ENCODE results near the gene KCNAB1. TPM values are rescaled to one million over a fixed set of nuclear protein-coding genes. Genes with fewer than 3 reads are reported as not detected.

Gene KCNAB1
- total and polyA plus RNA-seq, 4 donors = 8.9 to 45.8 (median 17.8) TPM

GRCh38 chr3:156251424-156251823, 131.0 kb downstream of the KCNAB1 start:
- no peak overlapping the region for H3K27ac ChIP-seq (ENCODE audit: low read depth in 1 of 2, low read length in 2 of 2)
- no peaks in the 10 kb centered on the region for H3K9me3 ChIP-seq (ENCODE audit: control insufficient read depth, low read length)
- DNase-seq (no peak), ATAC-seq (ENCODE audit: low FRiP score) (no peak)
- peaks cover 0 to 11% of the 10 kb centered on the region in 2 donors for H3K4me1 ChIP-seq (ENCODE audit: control insufficient read depth in 1 of 2, insufficient read depth in 2 of 2, low read length in 2 of 2)
- H3K27me3 ChIP-seq (ENCODE audit: control insufficient read depth in 1 of 2, insufficient read depth in 2 of 2, low read length in 1 of 2) = no peaks in the 10 kb centered on the region
- intact Hi-C loops (cut with DNase I) = no loop called here
- H3K4me3 ChIP-seq (ENCODE audit: low read length in 2 of 2) = no peak overlapping the region
- WGBS, 2 donors = 91 to 94% methylated on average over 4 of the region's 4 CpGs
- H3K36me3 ChIP-seq (ENCODE audit: control insufficient read depth in 1 of 2, insufficient read depth in 2 of 2, low read length in 1 of 2) = peaks cover 0 to 3% of the 10 kb centered on the region in 2 donors

DNA sequence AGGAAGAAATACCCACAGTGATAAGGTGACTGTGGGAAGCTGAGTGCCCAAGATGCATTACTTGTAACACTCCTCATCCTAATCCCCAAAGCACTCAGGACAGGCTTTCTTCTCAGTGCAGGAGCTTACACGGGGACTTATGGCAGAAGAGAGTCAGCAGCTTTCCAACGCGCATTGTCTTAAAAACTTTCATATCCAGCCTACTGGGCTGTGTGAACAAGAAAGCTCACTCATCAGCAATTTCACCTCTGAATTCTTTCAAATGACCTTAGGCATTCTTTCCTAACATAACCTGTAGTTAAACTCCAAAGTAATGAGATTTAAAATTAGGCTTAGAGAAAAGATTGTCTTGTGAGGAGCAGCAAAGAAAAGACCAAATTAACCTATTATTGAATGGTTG, 132.3 kb downstream of the KCNAB1 start:
- Histone ChIP-seq H3K4me3 (ENCODE audit: low read length in 2 of 2) (no peak overlapping the region), H3K36me3 (ENCODE audit: control insufficient read depth in 1 of 2, insufficient read depth in 2 of 2, low read length in 1 of 2) (peaks cover 0 to 3% of the 10 kb centered on the region in 2 donors), H3K27me3 (ENCODE audit: control insufficient read depth in 1 of 2, insufficient read depth in 2 of 2, low read length in 1 of 2) (no peaks in the 10 kb centered on the region), H3K27ac (ENCODE audit: low read depth in 1 of 2, low read length in 2 of 2) (no peak overlapping the region), H3K9me3 (ENCODE audit: control insufficient read depth, low read length) (no peaks in the 10 kb centered on the region), H3K4me1 (ENCODE audit: control insufficient read depth in 1 of 2, insufficient read depth in 2 of 2, low read length in 2 of 2) (peaks cover 0 to 11% of the 10 kb centered on the region in 2 donors)
- intact Hi-C loops (cut with DNase I) = no loop called here
- WGBS, 2 donors = 93% methylated on average over 3 of the region's 3 CpGs
- DNase-seq (no peak), ATAC-seq (ENCODE audit: low FRiP score) (no peak)

DNA sequence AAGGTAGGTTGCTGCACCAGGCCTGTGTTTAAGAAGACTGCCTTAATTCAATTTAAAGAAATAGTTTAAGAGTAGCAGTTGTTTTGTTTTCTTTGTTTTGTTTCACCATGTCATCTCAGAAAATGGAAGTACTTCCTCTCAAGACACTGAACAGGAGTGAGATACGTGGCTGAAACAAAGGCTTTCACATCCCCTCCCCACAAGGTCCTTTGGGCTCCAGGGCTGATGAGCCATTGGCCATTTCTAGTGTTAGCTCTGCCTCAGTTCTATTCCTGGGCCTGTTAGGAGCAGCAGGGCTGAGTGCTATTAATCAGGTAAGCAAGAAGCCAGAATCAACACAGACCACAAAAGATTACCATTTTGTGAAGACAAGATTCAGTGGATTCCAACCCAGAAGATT, 132.8 kb downstream of the KCNAB1 start:
- peaks cover 0 to 3% of the 10 kb centered on the region in 2 donors for H3K36me3 ChIP-seq (ENCODE audit: control insufficient read depth in 1 of 2, insufficient read depth in 2 of 2, low read length in 1 of 2)
- no peak for DNase-seq
- intact Hi-C loops (cut with DNase I) = no loop called here
- 91 to 96% methylated on average over 1 of the region's 1 CpG for WGBS, 2 donors
- H3K4me1 ChIP-seq (ENCODE audit: control insufficient read depth in 1 of 2, insufficient read depth in 2 of 2, low read length in 2 of 2) = peaks cover 0 to 11% of the 10 kb centered on the region in 2 donors
- ATAC-seq (ENCODE audit: low FRiP score) = no peak
- H3K9me3 ChIP-seq (ENCODE audit: control insufficient read depth, low read length) = no peaks in the 10 kb centered on the region
- H3K27ac ChIP-seq (ENCODE audit: low read depth in 1 of 2, low read length in 2 of 2) = no peak overlapping the region
- H3K27me3 ChIP-seq (ENCODE audit: control insufficient read depth in 1 of 2, insufficient read depth in 2 of 2, low read length in 1 of 2) = no peaks in the 10 kb centered on the region
- no peak overlapping the region for H3K4me3 ChIP-seq (ENCODE audit: low read length in 2 of 2)

GRCh38 chr3:156256256-156256655, 135.9 kb downstream of the KCNAB1 start:
- ATAC-seq (ENCODE audit: low FRiP score) (no peak), DNase-seq (no peak)
- no peaks in the 10 kb centered on the region for H3K27me3 ChIP-seq (ENCODE audit: control insufficient read depth in 1 of 2, insufficient read depth in 2 of 2, low read length in 1 of 2)
- 74 to 80% methylated on average over 4 of the region's 4 CpGs for WGBS, 2 donors
- no peaks in the 10 kb centered on the region for H3K9me3 ChIP-seq (ENCODE audit: control insufficient read depth, low read length)
- H3K36me3 ChIP-seq (ENCODE audit: control insufficient read depth in 1 of 2, insufficient read depth in 2 of 2, low read length in 1 of 2) = no peaks in the 10 kb centered on the region
- no peak overlapping the region for H3K27ac ChIP-seq (ENCODE audit: low read depth in 1 of 2, low read length in 2 of 2)
- no peak overlapping the region for H3K4me3 ChIP-seq (ENCODE audit: low read length in 2 of 2)
- peaks cover 0 to 8% of the 10 kb centered on the region in 2 donors for H3K4me1 ChIP-seq (ENCODE audit: control insufficient read depth in 1 of 2, insufficient read depth in 2 of 2, low read length in 2 of 2)
- intact Hi-C loops (cut with DNase I) = no loop called here

DNA sequence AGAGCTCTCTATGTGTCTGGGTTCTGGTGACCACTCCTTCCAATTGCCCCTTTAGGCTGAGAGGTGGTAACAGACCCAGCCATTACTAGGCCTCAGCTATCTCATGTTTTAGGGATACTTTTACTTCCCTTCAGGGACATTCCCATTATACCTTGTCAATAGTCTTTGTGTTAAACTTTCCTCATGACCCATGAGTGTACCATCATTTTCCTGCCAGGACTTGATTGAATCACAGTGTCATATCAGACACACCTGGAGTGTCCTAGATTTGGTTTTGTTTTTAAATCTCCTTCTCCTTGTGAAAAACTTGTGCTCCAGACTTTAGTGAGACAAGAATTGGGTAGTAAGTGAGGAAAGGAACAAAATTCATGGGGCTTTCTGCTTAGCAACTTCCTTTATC, 136.6 kb downstream of the KCNAB1 start:
- no peaks in the 10 kb centered on the region for H3K36me3 ChIP-seq (ENCODE audit: control insufficient read depth in 1 of 2, insufficient read depth in 2 of 2, low read length in 1 of 2)
- ATAC-seq (ENCODE audit: low FRiP score) (no peak), DNase-seq (no peak)
- H3K27me3 ChIP-seq (ENCODE audit: control insufficient read depth in 1 of 2, insufficient read depth in 2 of 2, low read length in 1 of 2) = no peaks in the 10 kb centered on the region
- H3K4me3 ChIP-seq (ENCODE audit: low read length in 2 of 2) = no peak overlapping the region
- intact Hi-C loops (cut with DNase I) = no loop called here
- H3K4me1 ChIP-seq (ENCODE audit: control insufficient read depth in 1 of 2, insufficient read depth in 2 of 2, low read length in 2 of 2) = peaks cover 0 to 8% of the 10 kb centered on the region in 2 donors
- no peaks in the 10 kb centered on the region for H3K9me3 ChIP-seq (ENCODE audit: control insufficient read depth, low read length)
- H3K27ac ChIP-seq (ENCODE audit: low read depth in 1 of 2, low read length in 2 of 2) = no peak overlapping the region

DNA sequence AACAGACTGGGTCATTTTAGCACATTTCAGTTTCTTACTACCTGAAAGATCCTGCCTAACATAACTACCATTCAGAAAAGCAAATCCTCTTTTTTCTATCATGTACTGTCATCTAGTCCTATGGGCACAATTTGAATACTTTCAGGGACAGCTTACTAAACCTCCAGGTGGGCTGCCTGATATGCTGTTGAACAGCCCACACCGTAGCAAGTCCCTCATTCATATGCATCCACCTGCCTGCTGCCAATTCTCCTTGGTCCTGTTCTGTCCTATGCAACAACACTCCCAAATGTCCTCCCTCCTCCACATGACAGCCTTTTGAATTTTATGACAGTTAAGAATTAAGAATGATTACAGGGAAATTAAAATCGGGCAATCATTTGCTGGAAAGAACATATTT, 137.9 kb downstream of the KCNAB1 start:
- Histone ChIP-seq H3K4me3 (ENCODE audit: low read length in 2 of 2) (no peak overlapping the region), H3K27me3 (ENCODE audit: control insufficient read depth in 1 of 2, insufficient read depth in 2 of 2, low read length in 1 of 2) (no peaks in the 10 kb centered on the region), H3K9me3 (ENCODE audit: control insufficient read depth, low read length) (no peaks in the 10 kb centered on the region), H3K36me3 (ENCODE audit: control insufficient read depth in 1 of 2, insufficient read depth in 2 of 2, low read length in 1 of 2) (no peaks in the 10 kb centered on the region), H3K27ac (ENCODE audit: low read depth in 1 of 2, low read length in 2 of 2) (no peak overlapping the region), H3K4me1 (ENCODE audit: control insufficient read depth in 1 of 2, insufficient read depth in 2 of 2, low read length in 2 of 2) (peaks cover 0 to 8% of the 10 kb centered on the region in 2 donors)
- WGBS, 2 donors = 91 to 94% methylated on average over 2 of the region's 2 CpGs
- ATAC-seq (ENCODE audit: low FRiP score) = no peak
- intact Hi-C loops (cut with DNase I) = no loop called here
- DNase-seq = no peak

DNA sequence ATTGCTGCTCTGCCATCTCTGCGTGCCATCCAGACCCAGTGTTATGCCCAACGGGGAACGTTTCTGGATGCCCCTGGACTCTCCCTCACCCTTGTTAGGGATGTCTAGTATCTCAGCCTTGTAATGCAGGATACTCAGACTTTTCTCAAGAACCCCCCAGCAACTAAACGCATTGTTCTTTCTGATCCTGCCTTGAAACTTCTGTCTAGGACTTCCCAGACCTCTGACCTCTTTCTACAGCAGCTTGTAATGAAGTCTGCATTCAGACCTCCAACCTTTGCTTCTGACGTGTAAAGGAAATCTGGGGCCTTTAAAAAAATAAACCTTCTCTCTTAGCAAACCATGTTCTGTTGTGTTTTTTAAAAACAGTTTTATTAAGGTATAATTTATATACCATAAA, 139.5 kb downstream of the KCNAB1 start:
- ATAC-seq (ENCODE audit: low FRiP score) (no peak), DNase-seq (no peak)
- intact Hi-C loops (cut with DNase I) = no loop called here
- no peak overlapping the region for H3K4me3 ChIP-seq (ENCODE audit: low read length in 2 of 2)
- H3K36me3 ChIP-seq (ENCODE audit: control insufficient read depth in 1 of 2, insufficient read depth in 2 of 2, low read length in 1 of 2) = no peaks in the 10 kb centered on the region
- 62 to 66% methylated on average over 5 of the region's 5 CpGs for WGBS, 2 donors
- peaks cover 0 to 3% of the 10 kb centered on the region in 2 donors for H3K4me1 ChIP-seq (ENCODE audit: control insufficient read depth in 1 of 2, insufficient read depth in 2 of 2, low read length in 2 of 2)
- H3K27me3 ChIP-seq (ENCODE audit: control insufficient read depth in 1 of 2, insufficient read depth in 2 of 2, low read length in 1 of 2) = no peaks in the 10 kb centered on the region
- no peaks in the 10 kb centered on the region for H3K9me3 ChIP-seq (ENCODE audit: control insufficient read depth, low read length)
- H3K27ac ChIP-seq (ENCODE audit: low read depth in 1 of 2, low read length in 2 of 2) = no peak overlapping the region

DNA sequence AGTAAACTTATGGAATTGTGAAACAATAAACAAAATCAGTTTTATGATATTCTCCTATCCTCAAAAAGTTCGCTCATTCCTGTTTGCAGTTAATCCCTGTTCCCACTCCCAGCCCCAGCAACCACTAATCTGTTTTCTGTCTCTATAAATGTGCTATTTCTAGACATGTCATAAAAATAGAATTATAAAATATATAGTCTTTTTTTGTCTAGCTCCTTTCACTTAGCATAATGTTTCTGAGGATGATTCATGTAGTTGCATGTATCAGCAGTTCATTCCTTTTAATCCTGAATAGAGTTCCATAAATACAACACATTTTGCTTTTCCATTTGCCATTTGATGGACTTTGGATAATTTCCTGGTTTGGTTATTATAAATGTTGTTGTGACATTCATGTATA, 140.0 kb downstream of the KCNAB1 start:
- Histone ChIP-seq H3K4me3 (ENCODE audit: low read length in 2 of 2) (no peak overlapping the region), H3K4me1 (ENCODE audit: control insufficient read depth in 1 of 2, insufficient read depth in 2 of 2, low read length in 2 of 2) (peaks cover 0 to 3% of the 10 kb centered on the region in 2 donors), H3K9me3 (ENCODE audit: control insufficient read depth, low read length) (no peaks in the 10 kb centered on the region), H3K27me3 (ENCODE audit: control insufficient read depth in 1 of 2, insufficient read depth in 2 of 2, low read length in 1 of 2) (no peaks in the 10 kb centered on the region), H3K27ac (ENCODE audit: low read depth in 1 of 2, low read length in 2 of 2) (no peak overlapping the region), H3K36me3 (ENCODE audit: control insufficient read depth in 1 of 2, insufficient read depth in 2 of 2, low read length in 1 of 2) (no peaks in the 10 kb centered on the region)
- 74 to 80% methylated on average over 1 of the region's 1 CpG for WGBS, 2 donors
- ATAC-seq (ENCODE audit: low FRiP score) = no peak
- intact Hi-C loops (cut with DNase I) = no loop called here
- DNase-seq = no peak

DNA sequence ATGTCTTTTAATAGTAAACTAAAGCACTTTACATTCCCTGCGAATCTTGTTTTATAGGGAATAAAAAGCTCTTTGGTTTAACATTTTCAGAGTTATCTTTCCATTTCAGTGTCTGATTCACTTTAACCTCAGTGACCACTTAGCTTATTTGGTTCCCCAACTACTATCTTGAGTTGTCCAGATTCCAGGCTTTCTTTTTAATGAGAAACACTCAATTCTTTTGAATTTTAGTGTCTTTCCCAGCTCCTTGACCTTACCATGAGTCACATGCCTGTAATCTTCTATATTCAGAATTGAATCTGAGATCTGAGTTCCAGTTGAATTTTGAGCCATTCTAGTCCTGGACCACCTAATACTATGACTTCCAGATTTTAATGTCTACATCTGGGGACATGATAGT, 144.4 kb downstream of the KCNAB1 start:
- no peak for ATAC-seq (ENCODE audit: low FRiP score)
- intact Hi-C loops (cut with DNase I) = no loop called here
- Histone ChIP-seq H3K4me1 (ENCODE audit: control insufficient read depth in 1 of 2, insufficient read depth in 2 of 2, low read length in 2 of 2) (no peaks in the 10 kb centered on the region), H3K4me3 (ENCODE audit: low read length in 2 of 2) (no peak overlapping the region), H3K27ac (ENCODE audit: low read depth in 1 of 2, low read length in 2 of 2) (no peak overlapping the region), H3K9me3 (ENCODE audit: control insufficient read depth, low read length) (no peaks in the 10 kb centered on the region), H3K27me3 (ENCODE audit: control insufficient read depth in 1 of 2, insufficient read depth in 2 of 2, low read length in 1 of 2) (no peaks in the 10 kb centered on the region), H3K36me3 (ENCODE audit: control insufficient read depth in 1 of 2, insufficient read depth in 2 of 2, low read length in 1 of 2) (no peaks in the 10 kb centered on the region)
- DNase-seq = no peak
- WGBS, 2 donors = 95 to 96% methylated on average over 1 of the region's 1 CpG

Data from aorta (tissue), 5 donors.